A549 (cell line): Measurements from ENCODE around the gene ADD1. TPM values are rescaled to one million over a fixed set of nuclear protein-coding genes. Genes with fewer than 3 reads are reported as not detected.

Source experiments
- ATAC-seq, 2 experiments: fragments of 200-7000 bp in 1 of 2; fragments of >200 bp in 1 of 2; cut with Nextera tagmentation in 1 of 2; cut with Tn5 transposase in 1 of 2; 3 replicates each; pipeline versions ENCODE4 v1.8.0 to v1.9.1; 2018 to 2020; ENCODE audit warnings: mild to moderate bottlenecking in 1 of 2, moderate library complexity in 1 of 2
- CTCF ChIA-PET: fragments of 300-600 bp; sonication (Branson Sonifier 250); formaldehyde crosslinking; extraction: SDS; loops from one replicate; lab custom pipeline; 2021; ENCODE audit warnings: antibody characterized with exemption, inconsistent platforms; lab: Yijun Ruan, JAX
- POLR2A ChIA-PET: fragments of 350-600 bp; formaldehyde crosslinking; extraction: SDS; loops from one replicate; lab custom pipeline; 2021; ENCODE audit warnings: antibody characterized with exemption, inconsistent platforms; lab: Yijun Ruan, JAX
- DNase-seq, 2 experiments: peaks; one replicate each; pipeline versions ENCODE4 v3.0.0 to v3.0.0-alpha.2; 2011 to 2016; ENCODE audit warnings: low read depth in 1 of 2, low spot score in 1 of 2
- FAIRE-seq: peaks from 2 replicates; lab custom pipeline; 2011; peaks lifted over from hg19 to GRCh38; lab: Jason Lieb, UNC
- H3K27ac ChIP-seq, 2 experiments: fragments of >200 bp; sonication (Bioruptor Twin); formaldehyde crosslinking; 3 replicates each; pipeline ENCODE4 v1.5.1; 2016 to 2017
- H3K4me1 ChIP-seq: fragments of >200 bp; sonication (Bioruptor Twin); formaldehyde crosslinking; 3 replicates; pipeline ENCODE4 v1.6.1; 2016
- H3K4me2 ChIP-seq: fragments of >200 bp; sonication (Bioruptor Twin); formaldehyde crosslinking; 3 replicates; pipeline ENCODE4 v1.6.1; 2016
- H3K4me3 ChIP-seq: fragments of >200 bp; sonication (Bioruptor Twin); formaldehyde crosslinking; 3 replicates; pipeline ENCODE4 v1.5.1; 2016
- H3K9me3 ChIP-seq: fragments of >200 bp; sonication (Bioruptor Twin); formaldehyde crosslinking; 3 replicates; pipeline ENCODE4 v1.6.1; 2016
- BCL3 ChIP-seq: fragments of >200 bp; sonication (Bioruptor Twin); formaldehyde crosslinking; IDR thresholded peaks from 3 replicates; pipeline ENCODE4 v1.6.1; 2016
- CBX8 ChIP-seq: fragments of 200-600 bp; sonication (generic); IDR thresholded peaks from 2 replicates; pipeline ENCODE4 v1.6.1; 2016
- CEBPB ChIP-seq, 2 experiments: fragments of >200 bp in 1 of 2; sonication (Bioruptor Twin) in 1 of 2; formaldehyde crosslinking in 1 of 2; IDR thresholded peaks; 2 replicates each; pipeline ENCODE4 v1.6.1; 2012 to 2016
- CHD2 ChIP-seq: fragments of 150-350 bp; IDR thresholded peaks from 2 replicates; pipeline ENCODE4 v1.6.1; 2014; ENCODE audit warnings: low read length; ENCODE audit not compliant: partially characterized antibody
- ELK1 ChIP-seq: fragments of 150-350 bp; IDR thresholded peaks from 2 replicates; pipeline ENCODE4 v1.6.1; 2014; ENCODE audit warnings: low read depth, mild to moderate bottlenecking, low read length
- FOXS1 ChIP-seq: fragments of 250-450 bp; sonication (Bioruptor Pico); IDR thresholded peaks from 2 replicates; pipeline ENCODE4 v1.5.0; 2020; ENCODE audit warnings: mild to moderate bottlenecking, moderate library complexity
- HDAC2 ChIP-seq: fragments of 200-600 bp; sonication (generic); IDR thresholded peaks from 2 replicates; pipeline ENCODE4 v1.6.1; 2016
- HOXA7 ChIP-seq: fragments of 250-450 bp; sonication (Bioruptor Pico); IDR thresholded peaks from 2 replicates; pipeline ENCODE4 v1.5.0; 2020; ENCODE audit warnings: mild to moderate bottlenecking, moderate library complexity
- HOXB13 ChIP-seq: fragments of 250-450 bp; sonication (Bioruptor Pico); IDR thresholded peaks from 2 replicates; pipeline ENCODE4 v1.5.0; 2020; ENCODE audit warnings: low read depth, mild to moderate bottlenecking, moderate library complexity
- HOXB5 ChIP-seq: fragments of 250-450 bp; sonication (Bioruptor Pico); IDR thresholded peaks from 2 replicates; pipeline ENCODE4 v1.5.0; 2020; ENCODE audit warnings: mild to moderate bottlenecking, moderate library complexity
- JUNB ChIP-seq: fragments of >200 bp; sonication (Bioruptor Twin); formaldehyde crosslinking; IDR thresholded peaks from 2 replicates; pipeline ENCODE4 v1.6.1; 2016
- KDM1A ChIP-seq: fragments of 200-600 bp; sonication (generic); IDR thresholded peaks from 2 replicates; pipeline ENCODE4 v1.6.1; 2016; ENCODE audit warnings: low read depth, mild to moderate bottlenecking
- KDM5A ChIP-seq: fragments of 200-600 bp; sonication (generic); IDR thresholded peaks from 2 replicates; pipeline ENCODE4 v1.6.1; 2016; ENCODE audit warnings: antibody characterized with exemption, mild to moderate bottlenecking
- MAFK ChIP-seq: fragments of 450-650 bp; IDR thresholded peaks from 2 replicates; pipeline ENCODE4 v1.6.1; 2014; ENCODE audit not compliant: partially characterized antibody
- NPAS2 ChIP-seq: fragments of 250-450 bp; sonication (Bioruptor Pico); IDR thresholded peaks from 2 replicates; pipeline ENCODE4 v1.8.0; 2022; ENCODE audit warnings: mild to moderate bottlenecking, moderate library complexity, borderline replicate concordance
- NR3C1 ChIP-seq: fragments of >200 bp; sonication (Bioruptor Twin); formaldehyde crosslinking; IDR thresholded peaks from 3 replicates; pipeline ENCODE4 v1.6.1; 2017
- POLR2AphosphoS2 ChIP-seq: conservative IDR thresholded peaks from 2 replicates; pipeline ENCODE4 v1.6.1; 2012; ENCODE audit warnings: low read length, improper control_type of control experiment, inconsistent platforms
- RARB ChIP-seq: fragments of 250-450 bp; sonication (Bioruptor Pico); IDR thresholded peaks from 2 replicates; pipeline ENCODE4 v1.8.0; 2021; ENCODE audit warnings: mild to moderate bottlenecking, moderate library complexity
- SMC3 ChIP-seq: fragments of >200 bp; sonication (Bioruptor Twin); formaldehyde crosslinking; IDR thresholded peaks from 3 replicates; pipeline ENCODE4 v1.6.1; 2018; ENCODE audit warnings: inconsistent platforms
- TFCP2L1 ChIP-seq: fragments of 250-450 bp; sonication (Bioruptor Pico); IDR thresholded peaks from 2 replicates; pipeline ENCODE4 v1.5.0; 2021; ENCODE audit warnings: mild to moderate bottlenecking
- ZFP36 ChIP-seq: fragments of 450-650 bp; IDR thresholded peaks from 2 replicates; pipeline ENCODE4 v1.6.1; 2014; ENCODE audit warnings: borderline replicate concordance; ENCODE audit not compliant: partially characterized antibody
- ZNF302 ChIP-seq: fragments of 250-450 bp; sonication (Bioruptor Pico); IDR thresholded peaks from 2 replicates; pipeline ENCODE4 v1.9.0; 2021; ENCODE audit warnings: inconsistent platforms, mild to moderate bottlenecking, moderate library complexity
- WGBS: methylation state at CpG from one replicate; pipeline ENCODE4 v1.1.6; 2017; ENCODE audit errors: missing lambda C conversion rate; 5-methylcytosine and 5-hydroxymethylcytosine counted together
- polyA plus RNA-seq, 4 experiments: library from polyadenylated mRNA; depleted of rRNA in 3 of 4; stranded (reverse); fragments of >200 nt; fragmentation: RNase III in 1 of 4; extraction: RNeasy Plus Mini Kit Qiagen cat#74134 plus additional on column Dnase treatment in 1 of 4; gene quantifications; 2 replicates in 3 of 4; 3 replicates in 1 of 4; pipeline ENCODE4 v1.2.3, GENCODE V29; 2011 to 2017
- TF ChIP-seq, protein P1 (sequence below): IDR thresholded peaks from 2 replicates; pipeline ENCODE4 v1.6.1; 2012
- TF ChIP-seq, protein P2 (sequence below): fragments of 250-450 bp; sonication (Bioruptor Pico); IDR thresholded peaks from 2 replicates; pipeline ENCODE4 v1.5.0; 2021; ENCODE audit warnings: mild to moderate bottlenecking, moderate library complexity, borderline replicate concordance

Gene ADD1
- polyA plus RNA-seq, 2 of the 4 experiments (the other 2 are of a cell fraction), result 59.7 to 60.3 TPM

- FAIRE-seq (no peak), DNase-seq (no peak), ATAC-seq (no peak)
- no peak overlapping the region for H3K27ac ChIP-seq
- no peaks in the 10 kb centered on the region for H3K9me3 ChIP-seq
- H3K4me2 ChIP-seq, result no peak overlapping the region
- CTCF ChIA-PET, result no interaction called here
- WGBS, result 92% methylated on average over 3 of the region's 3 CpGs
- H3K4me1 ChIP-seq, result peaks cover 16% of the 10 kb centered on the region; the same call in 2 of the 3 replicates
- POLR2A ChIA-PET, result no interaction called here
- TF ChIP-seq HDAC2 (no peak), RARB (CRISPR knock-in tag) (no peak), NR3C1 (no peak), ELK1 (no peak), ZNF302 (CRISPR knock-in tag) (no peak), CBX8 (no peak), HOXB5 (no peak), KDM1A (no peak), CHD2 (no peak), KDM5A (no peak), FOXS1 (CRISPR knock-in tag) (no peak), CEBPB (IDR thresholded peaks at IDR 0.05) (no peak), BCL3 (no peak), HOXA7 (CRISPR knock-in tag) (no peak), ZFP36 (no peak), JUNB (no peak), TFCP2L1 (CRISPR knock-in tag) (no peak), HOXB13 (CRISPR knock-in tag) (no peak)
- TF ChIP-seq, protein P1, sequence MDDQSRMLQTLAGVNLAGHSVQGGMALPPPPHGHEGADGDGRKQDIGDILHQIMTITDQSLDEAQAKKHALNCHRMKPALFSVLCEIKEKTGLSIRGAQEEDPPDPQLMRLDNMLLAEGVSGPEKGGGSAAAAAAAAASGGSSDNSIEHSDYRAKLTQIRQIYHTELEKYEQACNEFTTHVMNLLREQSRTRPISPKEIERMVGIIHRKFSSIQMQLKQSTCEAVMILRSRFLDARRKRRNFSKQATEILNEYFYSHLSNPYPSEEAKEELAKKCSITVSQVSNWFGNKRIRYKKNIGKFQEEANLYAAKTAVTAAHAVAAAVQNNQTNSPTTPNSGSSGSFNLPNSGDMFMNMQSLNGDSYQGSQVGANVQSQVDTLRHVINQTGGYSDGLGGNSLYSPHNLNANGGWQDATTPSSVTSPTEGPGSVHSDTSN, result no peak
- TF ChIP-seq, protein P2, sequence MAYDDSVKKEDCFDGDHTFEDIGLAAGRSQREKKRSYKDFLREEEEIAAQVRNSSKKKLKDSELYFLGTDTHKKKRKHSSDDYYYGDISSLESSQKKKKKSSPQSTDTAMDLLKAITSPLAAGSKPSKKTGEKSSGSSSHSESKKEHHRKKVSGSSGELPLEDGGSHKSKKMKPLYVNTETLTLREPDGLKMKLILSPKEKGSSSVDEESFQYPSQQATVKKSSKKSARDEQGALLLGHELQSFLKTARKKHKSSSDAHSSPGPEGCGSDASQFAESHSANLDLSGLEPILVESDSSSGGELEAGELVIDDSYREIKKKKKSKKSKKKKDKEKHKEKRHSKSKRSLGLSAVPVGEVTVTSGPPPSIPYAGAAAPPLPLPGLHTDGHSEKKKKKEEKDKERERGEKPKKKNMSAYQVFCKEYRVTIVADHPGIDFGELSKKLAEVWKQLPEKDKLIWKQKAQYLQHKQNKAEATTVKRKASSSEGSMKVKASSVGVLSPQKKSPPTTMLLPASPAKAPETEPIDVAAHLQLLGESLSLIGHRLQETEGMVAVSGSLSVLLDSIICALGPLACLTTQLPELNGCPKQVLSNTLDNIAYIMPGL (CRISPR knock-in tag), result no peak
- no peak overlapping the region for H3K4me3 ChIP-seq
Measured at GRCh38 chr4:2856266-2856665, 12.6 kb downstream of the ADD1 start.

- POLR2A ChIA-PET, result no interaction called here
- Histone ChIP-seq H3K4me2 (no peak overlapping the region), H3K4me1 (peaks cover 28% of the 10 kb centered on the region), H3K4me3 (no peak overlapping the region), H3K9me3 (no peaks in the 10 kb centered on the region), H3K27ac (no peak overlapping the region)
- CTCF ChIA-PET, result no interaction called here
- FAIRE-seq (no peak), DNase-seq (no peak), ATAC-seq (no peak)
- TF ChIP-seq NPAS2, result no peak
- TF ChIP-seq MAFK, result no peak
- TF ChIP-seq POLR2AphosphoS2, result no peak
- TF ChIP-seq JUNB, result no peak
- TF ChIP-seq HDAC2, result no peak
- no peak for TF ChIP-seq CEBPB (IDR thresholded peaks at IDR 0.05)
- TF ChIP-seq SMC3, result no peak
- no peak for TF ChIP-seq ZFP36
- 88% methylated on average over 5 of the region's 5 CpGs for WGBS
Measured at GRCh38 chr4:2857349-2857927, 13.8 kb downstream of the ADD1 start.
